HEK293T (cell line): ENCODE results near the gene GSN.

ENCODE experiments used
- CTCF ChIA-PET: fragments of 350-600 bp; formaldehyde crosslinking; extraction: SDS; loops from one replicate; lab custom pipeline; 2021; ENCODE audit warnings: antibody characterized with exemption, inconsistent platforms; lab: Yijun Ruan, JAX
- POLR2A ChIA-PET: fragments of 350-600 bp; formaldehyde crosslinking; extraction: SDS; loops from one replicate; lab custom pipeline; 2020; ENCODE audit warnings: antibody characterized with exemption, inconsistent platforms; lab: Yijun Ruan, JAX
- DNase-seq: peaks from one replicate; pipeline ENCODE4 v3.0.0; 2012; ENCODE audit warnings: mixed read lengths; ENCODE audit errors: extremely low spot score
- ARNT ChIP-seq: fragments of 450-650 bp; IDR thresholded peaks from 2 replicates; pipeline ENCODE4 v1.6.1; 2017; ENCODE audit warnings: mild to moderate bottlenecking
- BHLHE40 ChIP-seq: fragments of 450-650 bp; IDR thresholded peaks from 2 replicates; pipeline ENCODE4 v1.6.1; 2016; ENCODE audit warnings: mild to moderate bottlenecking, moderate library complexity, borderline replicate concordance
- CTBP1 ChIP-seq: fragments of 450-650 bp; IDR thresholded peaks from 2 replicates; pipeline ENCODE4 v1.6.1; 2016; ENCODE audit warnings: borderline replicate concordance
- ELF4 ChIP-seq: fragments of 450-650 bp; IDR thresholded peaks from 2 replicates; pipeline ENCODE4 v1.6.1; 2017; ENCODE audit warnings: antibody characterized with exemption
- FOXA1 ChIP-seq: fragments of 450-650 bp; IDR thresholded peaks from 2 replicates; pipeline ENCODE4 v1.6.1; 2016; ENCODE audit warnings: mild to moderate bottlenecking
- FOXK2 ChIP-seq: fragments of 450-650 bp; IDR thresholded peaks from 2 replicates; pipeline ENCODE4 v1.6.1; 2016; ENCODE audit warnings: mild to moderate bottlenecking
- FOXM1 ChIP-seq: fragments of 450-650 bp; IDR thresholded peaks from 2 replicates; pipeline ENCODE4 v1.6.1; 2017; ENCODE audit warnings: mild to moderate bottlenecking, borderline replicate concordance
- HDGF ChIP-seq: fragments of 450-650 bp; IDR thresholded peaks from 2 replicates; pipeline ENCODE4 v1.6.1; 2017; ENCODE audit warnings: antibody characterized with exemption, borderline replicate concordance
- L3MBTL2 ChIP-seq: fragments of 450-650 bp; conservative IDR thresholded peaks from 2 replicates; pipeline ENCODE4 v1.6.1; 2016; ENCODE audit warnings: mild to moderate bottlenecking
- LEF1 ChIP-seq: fragments of 450-650 bp; IDR thresholded peaks from 2 replicates; pipeline ENCODE4 v1.6.1; 2017; ENCODE audit warnings: mild to moderate bottlenecking, borderline replicate concordance
- NFRKB ChIP-seq: fragments of 450-650 bp; IDR thresholded peaks from 2 replicates; pipeline ENCODE4 v1.6.1; 2016; ENCODE audit warnings: mild to moderate bottlenecking, moderate library complexity
- SP1 ChIP-seq: fragments of 450-650 bp; IDR thresholded peaks from 2 replicates; pipeline ENCODE4 v1.6.1; 2017
- SUZ12 ChIP-seq: fragments of 450-650 bp; IDR thresholded peaks from 2 replicates; pipeline ENCODE4 v1.6.1; 2016; ENCODE audit warnings: mild to moderate bottlenecking
- TARDBP ChIP-seq: fragments of 450-650 bp; IDR thresholded peaks from 2 replicates; pipeline ENCODE4 v1.6.1; 2016
- ZNF384 ChIP-seq: fragments of 450-650 bp; IDR thresholded peaks from 2 replicates; pipeline ENCODE4 v1.6.1; 2016
- TF ChIP-seq, protein P1 (sequence below): fragments of 450-650 bp; IDR thresholded peaks from 2 replicates; pipeline ENCODE4 v1.6.1; 2016

GSN gene

DNA sequence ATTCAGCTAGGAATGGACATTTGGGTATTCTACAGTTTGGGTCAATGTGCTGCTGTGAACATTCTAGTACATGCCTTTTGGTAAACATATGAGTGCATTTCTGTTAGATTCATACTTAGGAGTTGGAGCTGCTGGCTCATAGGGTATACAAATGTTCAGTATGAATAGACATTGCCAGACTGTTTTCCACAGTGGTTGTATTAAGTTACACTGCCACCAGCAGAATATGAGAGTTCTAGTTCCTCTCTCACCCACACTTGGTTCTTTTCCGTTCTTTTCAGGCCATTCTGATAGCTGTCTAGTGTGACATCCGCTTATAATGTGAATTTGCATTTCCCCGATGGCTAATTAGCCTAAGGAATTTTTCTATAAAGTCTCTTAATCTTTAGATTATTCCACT lies 77.1 kb downstream of the GSN start:
- POLR2A ChIA-PET: no interaction called here

DNA sequence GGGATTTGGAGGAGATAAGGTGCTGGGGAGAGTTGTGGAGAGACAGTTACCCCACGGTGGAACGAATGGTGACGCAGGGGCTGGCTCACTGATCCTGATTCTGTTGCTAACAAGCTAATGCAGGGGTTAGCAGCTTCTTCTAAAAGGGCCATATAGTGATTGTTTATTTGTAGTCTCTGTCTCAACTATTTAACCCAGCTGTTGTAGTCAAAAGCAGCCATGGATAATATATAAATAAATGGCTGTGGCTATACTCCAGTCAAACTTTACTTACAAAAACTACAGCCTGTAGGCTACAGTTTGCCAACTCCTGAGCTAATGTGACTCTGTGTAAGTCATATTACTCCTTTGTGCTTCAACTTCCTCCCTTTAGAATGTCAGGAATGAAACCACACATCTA lies 80.3 kb downstream of the GSN start:
- CTCF ChIA-PET: no interaction called here
- no peak for DNase-seq
- POLR2A ChIA-PET: no interaction called here
- TF ChIP-seq LEF1 (no peak), ZNF384 (no peak), HDGF (no peak), SP1 (no peak), BHLHE40 (no peak), FOXK2 (no peak), ELF4 (no peak), NFRKB (no peak), CTBP1 (no peak), TARDBP (no peak), FOXM1 (no peak)

More for the DNA sequence above, 77.1 kb downstream of the GSN start:
- no peak for DNase-seq
- CTCF ChIA-PET: interaction anchor here (0.8 kb wide), 1 partner anchor 57 kb away, joined by 3 read pairs; no protein-coding TSS in a partner anchor
- TF ChIP-seq L3MBTL2 (no peak), SUZ12 (no peak), FOXM1 (no peak), CTBP1 (no peak), NFRKB (no peak), LEF1 (no peak), SP1 (no peak), FOXK2 (no peak), TARDBP (no peak), ELF4 (no peak), ARNT (no peak), ZNF384 (no peak), FOXA1 (no peak), BHLHE40 (no peak), HDGF (no peak)
- TF ChIP-seq, protein P1, sequence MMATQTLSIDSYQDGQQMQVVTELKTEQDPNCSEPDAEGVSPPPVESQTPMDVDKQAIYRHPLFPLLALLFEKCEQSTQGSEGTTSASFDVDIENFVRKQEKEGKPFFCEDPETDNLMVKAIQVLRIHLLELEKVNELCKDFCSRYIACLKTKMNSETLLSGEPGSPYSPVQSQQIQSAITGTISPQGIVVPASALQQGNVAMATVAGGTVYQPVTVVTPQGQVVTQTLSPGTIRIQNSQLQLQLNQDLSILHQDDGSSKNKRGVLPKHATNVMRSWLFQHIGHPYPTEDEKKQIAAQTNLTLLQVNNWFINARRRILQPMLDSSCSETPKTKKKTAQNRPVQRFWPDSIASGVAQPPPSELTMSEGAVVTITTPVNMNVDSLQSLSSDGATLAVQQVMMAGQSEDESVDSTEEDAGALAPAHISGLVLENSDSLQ: no peak

DNA sequence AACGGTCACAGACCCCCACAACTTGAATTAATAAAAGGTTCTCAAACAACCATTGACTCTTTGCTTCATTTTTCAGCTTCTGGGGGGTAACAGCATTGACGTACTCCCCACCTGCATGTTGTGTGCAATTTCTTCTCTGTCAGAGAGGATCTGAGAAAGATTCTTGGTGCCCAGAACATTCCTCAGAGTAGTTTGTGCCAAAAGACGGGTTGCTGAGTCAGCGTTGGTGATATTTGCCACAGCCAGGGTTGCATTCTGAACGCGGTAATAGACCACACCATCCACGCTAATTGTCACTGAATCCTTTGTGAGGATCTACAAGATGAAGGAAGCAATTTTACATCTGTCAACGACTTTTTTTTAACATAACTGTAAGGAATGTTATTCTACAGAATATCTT lies 81.0 kb downstream of the GSN start:
- DNase-seq: no peak
- no peak for TF ChIP-seq SUZ12
- no peak for TF ChIP-seq HDGF
- no peak for TF ChIP-seq BHLHE40
- no peak for TF ChIP-seq ELF4
- TF ChIP-seq L3MBTL2: no peak
- no peak for TF ChIP-seq LEF1
- no peak for TF ChIP-seq NFRKB
- no peak for TF ChIP-seq FOXA1
- TF ChIP-seq CTBP1: no peak
- no peak for TF ChIP-seq ARNT
- no peak for TF ChIP-seq ZNF384
- TF ChIP-seq FOXK2: no peak
- TF ChIP-seq FOXM1: no peak
- TF ChIP-seq SP1: no peak
- TF ChIP-seq, protein P1: no peak
- no peak for TF ChIP-seq TARDBP
- POLR2A ChIA-PET: no interaction called here
- CTCF ChIA-PET: no interaction called here

DNA sequence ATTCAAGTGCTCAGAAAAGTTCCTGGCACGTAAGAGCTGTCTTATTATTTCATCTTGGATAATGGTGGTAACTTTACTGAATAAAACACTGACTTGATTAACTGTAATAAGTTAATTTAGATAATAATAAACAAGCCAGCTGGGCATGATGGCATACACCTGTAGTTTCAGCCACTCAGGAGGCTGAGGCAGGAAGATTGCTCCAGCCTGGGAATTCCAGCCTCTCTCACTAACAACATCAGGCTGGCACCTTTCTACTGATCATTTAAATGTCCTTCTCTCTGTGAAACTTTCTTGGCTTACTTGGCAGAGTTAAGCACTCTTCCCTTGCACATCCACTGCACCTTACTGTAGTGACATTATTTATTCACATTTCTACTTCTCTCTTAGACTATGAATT lies 82.1 kb downstream of the GSN start:
- ChIA-PET POLR2A (no interaction called here), CTCF (interaction anchor here (1.9 kb wide), 1 partner anchor 30 kb away, joined by 5 read pairs; no protein-coding TSS in a partner anchor)
- TF ChIP-seq SUZ12 (no peak), FOXA1 (no peak), TARDBP (no peak)
- TF ChIP-seq, protein P1: no peak
- no peak for DNase-seq

DNA sequence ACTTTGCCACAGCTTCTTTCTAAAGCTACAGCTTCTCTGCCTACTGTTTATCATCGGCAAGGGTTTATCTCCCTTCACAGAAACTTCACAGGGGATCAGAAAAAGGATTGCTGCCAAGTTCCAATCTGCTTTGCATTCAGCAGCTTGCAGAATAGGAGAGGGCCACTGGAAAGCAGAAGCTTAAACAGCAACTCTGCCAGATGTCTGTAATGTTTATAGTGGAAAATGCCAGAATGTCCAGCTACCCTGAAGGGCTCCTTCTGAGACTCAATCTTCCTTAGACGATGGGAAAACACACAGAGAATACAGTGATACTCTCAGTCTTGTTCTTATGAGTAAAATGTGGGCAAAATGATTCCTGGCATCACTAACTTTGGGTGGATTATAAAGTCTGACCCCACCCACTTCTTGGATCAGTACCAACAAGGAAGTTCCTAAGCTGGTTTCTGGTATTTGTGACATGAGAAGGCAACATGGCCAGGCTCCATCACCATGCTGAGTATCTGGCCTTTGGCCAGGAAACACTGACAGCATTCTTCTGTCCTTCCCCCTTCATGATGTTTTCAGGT lies 83.1 kb downstream of the GSN start:
- DNase-seq: no peak
- ChIA-PET POLR2A (interaction anchor here (0.8 kb wide), 1 partner anchor 12 kb away, joined by 3 read pairs; no protein-coding TSS in a partner anchor), CTCF (interaction anchor here (1.9 kb wide), 1 partner anchor 31 kb away, joined by 5 read pairs; no protein-coding TSS in a partner anchor)
- TF ChIP-seq FOXK2 (no peak), ELF4 (no peak), CTBP1 (no peak), BHLHE40 (no peak), L3MBTL2 (no peak)

DNA sequence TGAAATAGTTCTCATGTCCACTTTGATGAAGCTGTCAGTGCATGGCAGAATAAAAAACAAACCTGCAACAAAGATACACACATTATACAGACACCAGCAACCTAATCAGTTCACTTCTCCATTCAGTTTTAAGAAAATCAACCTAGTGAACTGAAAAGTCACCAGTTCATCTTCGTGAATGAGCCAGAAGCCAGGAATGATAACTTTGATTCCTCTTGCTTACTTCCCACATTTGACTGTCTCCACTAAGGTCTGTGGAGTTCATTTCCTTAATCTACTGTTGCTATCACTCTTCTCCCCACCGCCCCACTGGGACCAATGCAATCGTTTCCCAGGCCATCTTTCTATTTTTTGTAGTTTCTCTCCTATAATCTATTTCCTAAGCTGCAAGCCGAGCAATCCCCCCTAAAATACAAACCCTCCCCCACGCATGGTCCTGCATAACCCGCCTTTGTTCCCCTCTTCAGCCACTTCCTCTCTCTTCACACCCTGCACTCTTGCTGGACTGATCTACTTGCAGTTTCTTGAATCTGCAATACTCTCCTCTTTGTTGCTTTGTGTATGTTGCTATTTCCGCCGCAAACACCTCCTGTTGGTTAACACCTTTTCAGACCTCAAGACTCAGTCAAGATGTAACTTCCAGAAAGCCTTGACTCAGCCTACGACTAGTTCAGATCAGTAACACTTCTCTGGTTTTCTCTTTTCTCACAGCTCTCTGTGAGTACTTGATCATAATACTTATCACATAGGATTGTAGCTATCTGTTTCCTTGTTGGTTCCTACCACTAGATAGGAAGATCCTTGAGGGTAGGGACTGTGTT lies 85.5 kb downstream of the GSN start:
- no peak for DNase-seq
- TF ChIP-seq CTBP1 (no peak), NFRKB (no peak), TARDBP (no peak), LEF1 (no peak), ZNF384 (no peak), FOXA1 (no peak), L3MBTL2 (no peak), ELF4 (no peak), ARNT (no peak), HDGF (no peak), SP1 (no peak), FOXM1 (no peak), SUZ12 (no peak), FOXK2 (no peak), BHLHE40 (no peak)
- TF ChIP-seq, protein P1: no peak
- ChIA-PET CTCF (interaction anchor here (0.6 kb wide), 1 partner anchor 24 kb away, joined by 3 read pairs; no protein-coding TSS in a partner anchor), POLR2A (no interaction called here)
